ENCODE measurements around the gene EEF1AKMT4.
A peak's percentile ranks its signal among the peaks of the same experiment; 100 is the strongest.

Gene EEF1AKMT4

DNA sequence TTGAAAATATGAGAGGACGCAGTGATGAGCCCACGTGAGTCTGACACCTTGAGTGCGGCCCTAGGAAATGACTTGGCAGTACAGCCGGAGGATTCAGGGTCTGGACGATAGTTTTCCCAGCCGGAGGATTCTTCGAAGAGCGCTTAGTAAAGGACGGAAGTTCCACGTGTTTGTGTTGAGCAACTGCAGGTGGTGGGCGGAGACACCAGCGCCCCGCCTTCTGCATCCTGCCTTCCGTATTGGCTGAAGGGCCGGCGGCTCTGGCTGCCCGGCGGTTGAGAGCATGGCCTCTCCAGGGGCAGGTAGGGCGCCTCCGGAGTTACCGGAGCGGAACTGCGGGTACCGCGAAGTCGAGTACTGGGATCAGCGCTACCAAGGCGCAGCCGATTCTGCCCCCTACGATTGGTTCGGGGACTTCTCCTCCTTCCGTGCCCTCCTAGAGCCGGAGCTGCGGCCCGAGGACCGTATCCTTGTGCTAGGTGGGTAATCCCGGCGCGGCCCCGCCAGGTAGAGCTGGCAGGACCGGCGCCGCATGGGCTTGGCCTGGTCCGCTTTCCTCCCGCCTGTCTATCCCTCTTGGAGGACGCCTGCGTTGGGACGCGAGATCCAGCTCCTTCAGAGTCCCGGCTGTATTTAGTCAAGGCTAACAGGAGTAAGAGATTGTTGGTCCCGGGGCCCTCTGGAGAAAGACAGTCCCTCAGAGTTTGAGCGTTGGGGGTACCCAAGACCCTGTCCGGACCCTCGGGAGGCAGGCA lies at the start of gene EEF1AKMT4:
Gene EEF1AKMT4, plus strand, starts transcription at position 261 of the 755 bp plus-strand sequence. Its CDS starts 23 bp downstream, at position 284.
- Mint-ChIP-seq H3K27ac (peak within 1 kb of the TSS; percentile 98), H3K36me3 (peaks cover 9% of the 10 kb centered on the region), H3K27me3 (no peaks in the 10 kb centered on the region), H3K4me1 (peaks cover 27% of the 10 kb centered on the region), H3K4me3 (peak within 1 kb of the TSS; percentile 90), H3K9me3 (no peaks in the 10 kb centered on the region)
- CTCF ChIA-PET, result interaction anchor here (0.7 to 1.4 kb wide), 16 partner anchors 9 to 365 kb away, joined by 3 to 26 read pairs (median 3); partner anchors contain the start of gene PARL
- DNase-seq, result peak; percentile 98

DNA sequence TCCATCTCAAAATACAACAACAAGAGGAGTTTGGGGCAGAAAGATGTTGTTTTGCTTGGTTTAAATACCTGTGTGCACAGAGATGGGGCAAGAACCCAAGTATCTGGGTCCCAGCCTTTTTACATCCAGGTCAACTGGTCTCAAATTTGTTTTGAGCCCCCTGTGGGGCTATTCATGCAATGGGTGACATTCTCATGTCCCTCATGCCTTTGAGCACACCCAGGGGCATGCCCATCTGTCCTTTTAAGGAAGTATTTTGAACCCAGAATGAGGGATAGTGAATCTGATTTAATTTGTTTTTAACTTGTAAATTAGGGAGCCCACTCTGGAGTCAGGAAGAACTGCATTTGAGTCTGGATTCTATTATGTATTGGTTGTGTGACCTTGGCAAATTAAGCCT lies 48.6 kb upstream of the EEF1AKMT4 start:
- Mint-ChIP-seq H3K4me3 (no peak overlapping the region), H3K27ac (no peak overlapping the region), H3K36me3 (no peaks in the 10 kb centered on the region), H3K27me3 (peaks cover 16% of the 10 kb centered on the region), H3K9me3 (no peaks in the 10 kb centered on the region), H3K4me1 (no peaks in the 10 kb centered on the region)
- no peak for DNase-seq
- CTCF ChIA-PET, result no interaction called here

DNA sequence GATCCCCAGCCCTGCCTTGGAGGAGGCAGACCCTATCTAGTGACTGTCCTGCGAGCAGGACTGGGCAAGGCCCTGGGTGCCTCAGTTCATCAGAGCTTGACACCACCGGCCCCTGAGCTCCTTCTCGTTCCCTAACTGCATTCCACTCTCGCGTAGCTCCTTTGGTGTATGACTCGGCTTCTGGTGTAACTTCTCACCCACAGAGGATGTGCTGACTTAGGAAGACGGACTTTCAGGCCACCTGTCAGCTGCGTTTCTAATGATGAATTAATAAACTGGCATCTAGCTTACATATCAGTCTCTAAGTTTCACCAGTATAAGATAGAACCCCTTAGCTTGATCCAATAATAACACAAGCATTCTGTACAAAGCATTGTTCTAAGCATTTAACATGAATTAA lies 45.9 kb upstream of the EEF1AKMT4 start:
- H3K27me3 Mint-ChIP-seq, result peaks cover 30% of the 10 kb centered on the region
- DNase-seq, result no peak
- no peaks in the 10 kb centered on the region for H3K9me3 Mint-ChIP-seq
- no peaks in the 10 kb centered on the region for H3K36me3 Mint-ChIP-seq
- no peak overlapping the region for H3K4me3 Mint-ChIP-seq
- CTCF ChIA-PET, result interaction anchor here (1.0 kb wide), 1 partner anchor 24 kb away, joined by 5 read pairs; no protein-coding TSS in a partner anchor
- no peaks in the 10 kb centered on the region for H3K4me1 Mint-ChIP-seq
- H3K27ac Mint-ChIP-seq, result no peak overlapping the region

DNA sequence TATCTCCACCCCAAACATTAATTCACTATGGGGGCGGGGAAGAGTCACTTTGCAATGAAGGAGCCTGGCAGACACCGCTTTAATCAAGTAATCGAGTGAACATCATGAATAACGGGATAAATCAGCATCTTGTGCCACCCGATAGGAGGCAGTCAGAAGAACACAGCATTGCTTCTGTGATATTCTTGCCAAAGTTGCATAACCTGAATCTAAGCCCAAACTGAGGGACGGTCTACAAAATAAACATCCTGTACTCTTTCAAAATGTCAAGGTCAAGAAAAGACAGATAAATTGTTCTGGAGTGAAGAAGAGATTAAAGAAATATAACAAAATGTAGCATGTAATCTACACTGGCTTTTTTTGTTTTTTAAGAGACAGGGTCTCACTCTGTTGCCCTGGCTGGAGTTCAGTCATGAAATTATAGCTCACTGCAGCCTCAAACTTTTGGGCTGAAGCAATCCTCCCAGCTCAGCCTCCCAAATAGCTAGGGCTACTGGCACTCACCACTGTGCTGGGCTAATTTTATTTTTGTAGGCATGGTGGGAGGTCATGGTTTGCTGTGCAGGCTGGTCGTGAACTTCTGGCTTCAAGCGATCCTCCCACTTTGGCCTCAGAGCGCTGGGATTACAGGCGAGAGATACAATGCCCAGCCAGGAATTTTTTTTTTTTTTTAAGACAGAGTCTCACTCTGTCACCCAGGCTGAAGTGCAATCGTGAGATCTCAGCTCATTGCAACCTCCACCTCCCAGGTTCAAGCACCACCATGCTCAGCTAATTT lies 40.1 kb upstream of the EEF1AKMT4 start:
- no peak overlapping the region for H3K27ac Mint-ChIP-seq
- peaks cover 24% of the 10 kb centered on the region for H3K27me3 Mint-ChIP-seq
- CTCF ChIA-PET, result interaction anchor here (2.8 kb wide), 1 partner anchor 19 kb away, joined by 13 read pairs; no protein-coding TSS in a partner anchor

DNA sequence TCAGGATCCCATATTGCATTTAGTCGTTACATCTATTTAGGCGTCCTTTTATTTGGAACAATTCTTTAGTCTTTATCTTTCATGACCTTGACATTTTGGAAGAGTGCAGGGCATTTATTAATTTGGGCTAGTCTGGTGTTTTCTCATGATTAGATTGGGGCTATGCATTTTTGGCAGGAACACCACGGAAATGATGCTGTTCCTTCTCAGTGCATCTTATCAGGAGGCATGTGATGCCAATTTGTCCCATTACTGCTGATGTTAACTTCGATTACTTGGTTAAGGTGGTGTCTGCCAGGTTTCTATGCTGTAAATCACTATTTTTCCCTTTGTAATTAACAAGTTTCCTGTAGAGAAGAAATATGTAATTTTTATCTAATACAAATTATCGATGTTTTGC lies 38.2 kb upstream of the EEF1AKMT4 start:
- Mint-ChIP-seq H3K4me1 (no peaks in the 10 kb centered on the region), H3K4me3 (no peak overlapping the region), H3K36me3 (no peaks in the 10 kb centered on the region), H3K27me3 (peaks cover 22% of the 10 kb centered on the region), H3K27ac (no peak overlapping the region), H3K9me3 (no peaks in the 10 kb centered on the region)
- DNase-seq, result no peak
- CTCF ChIA-PET, result interaction anchor here (2.8 kb wide), 1 partner anchor 17 kb away, joined by 13 read pairs; no protein-coding TSS in a partner anchor

More for the DNA sequence above, 40.1 kb upstream of the EEF1AKMT4 start:
- no peaks in the 10 kb centered on the region for H3K4me1 Mint-ChIP-seq
- H3K4me3 Mint-ChIP-seq, result no peak overlapping the region
- no peak for DNase-seq
- H3K36me3 Mint-ChIP-seq, result no peaks in the 10 kb centered on the region
- no peaks in the 10 kb centered on the region for H3K9me3 Mint-ChIP-seq

DNA sequence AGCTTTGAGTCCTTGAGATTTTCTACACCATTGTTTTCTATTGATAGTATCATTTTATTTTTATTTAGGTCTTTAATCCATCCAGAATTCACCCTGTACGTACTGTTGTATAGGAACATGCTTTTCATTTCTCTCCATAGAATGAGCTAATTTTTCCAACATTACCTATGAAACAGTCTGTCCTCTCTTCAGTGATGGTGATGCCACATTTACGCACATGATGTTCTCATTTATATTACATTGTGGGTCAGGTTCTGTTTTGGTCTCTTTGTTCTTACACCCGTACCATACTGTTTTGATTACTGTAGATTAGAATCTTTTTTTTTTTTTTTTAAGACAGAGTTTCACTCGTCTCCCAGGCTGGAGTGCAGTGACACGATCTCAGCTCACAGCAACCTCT lies 37.8 kb upstream of the EEF1AKMT4 start:
- Mint-ChIP-seq H3K36me3 (no peaks in the 10 kb centered on the region), H3K27ac (no peak overlapping the region), H3K27me3 (peaks cover 18% of the 10 kb centered on the region), H3K4me1 (no peaks in the 10 kb centered on the region), H3K4me3 (no peak overlapping the region), H3K9me3 (no peaks in the 10 kb centered on the region)
- DNase-seq, result no peak
- CTCF ChIA-PET, result interaction anchor here (2.8 kb wide), 1 partner anchor 16 kb away, joined by 13 read pairs; no protein-coding TSS in a partner anchor

DNA sequence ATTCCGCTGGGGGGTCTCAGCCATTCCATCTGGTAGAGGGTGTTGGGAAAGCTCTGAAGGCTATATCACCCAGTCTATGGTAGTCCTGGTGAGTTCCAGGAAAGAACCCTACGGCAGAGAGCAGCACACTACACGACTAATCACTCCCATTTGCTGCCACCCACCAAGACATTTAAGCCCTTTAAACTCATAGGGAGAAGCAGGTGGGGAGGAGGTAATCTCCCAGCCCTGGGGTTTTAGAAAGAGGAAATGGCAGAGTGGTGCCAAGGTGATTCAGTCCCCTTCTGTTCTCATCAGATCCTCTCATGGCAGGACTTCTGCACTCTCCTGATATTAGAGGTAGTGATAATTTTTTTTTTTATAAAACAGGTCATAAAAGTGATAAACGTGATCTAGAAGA lies 30.7 kb upstream of the EEF1AKMT4 start:
- Mint-ChIP-seq H3K27me3 (peaks cover 4% of the 10 kb centered on the region), H3K27ac (no peak overlapping the region), H3K36me3 (no peaks in the 10 kb centered on the region), H3K4me3 (no peak overlapping the region), H3K4me1 (no peaks in the 10 kb centered on the region), H3K9me3 (no peaks in the 10 kb centered on the region)
- CTCF ChIA-PET, result interaction anchor here (1.5 kb wide), 1 partner anchor 8 kb away, joined by 5 read pairs; no protein-coding TSS in a partner anchor
- DNase-seq, result no peak

DNA sequence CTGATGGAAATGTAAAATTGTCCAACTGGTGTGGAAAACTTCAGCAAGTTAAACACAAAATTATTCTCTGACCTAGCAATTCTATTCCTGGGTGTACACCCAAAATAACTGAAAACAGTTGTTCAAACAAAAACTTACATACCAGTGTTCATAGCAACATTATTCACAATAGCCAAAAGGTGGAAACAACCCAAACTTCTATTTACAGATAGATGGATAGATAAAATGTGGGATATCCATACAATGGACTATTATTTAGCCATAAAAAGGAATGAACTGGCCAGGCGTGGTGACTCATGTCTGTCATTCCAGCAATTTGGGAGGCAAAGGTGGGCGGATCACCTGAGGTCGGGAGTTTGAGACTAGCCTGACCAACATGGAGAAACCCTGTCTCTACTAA lies 27.0 kb upstream of the EEF1AKMT4 start:
- H3K9me3 Mint-ChIP-seq, result no peaks in the 10 kb centered on the region
- no peaks in the 10 kb centered on the region for H3K4me1 Mint-ChIP-seq
- no peaks in the 10 kb centered on the region for H3K36me3 Mint-ChIP-seq
- no peak overlapping the region for H3K4me3 Mint-ChIP-seq
- no peak overlapping the region for H3K27ac Mint-ChIP-seq
- peaks cover 31% of the 10 kb centered on the region for H3K27me3 Mint-ChIP-seq
- DNase-seq, result no peak
- CTCF ChIA-PET, result no interaction called here

DNA sequence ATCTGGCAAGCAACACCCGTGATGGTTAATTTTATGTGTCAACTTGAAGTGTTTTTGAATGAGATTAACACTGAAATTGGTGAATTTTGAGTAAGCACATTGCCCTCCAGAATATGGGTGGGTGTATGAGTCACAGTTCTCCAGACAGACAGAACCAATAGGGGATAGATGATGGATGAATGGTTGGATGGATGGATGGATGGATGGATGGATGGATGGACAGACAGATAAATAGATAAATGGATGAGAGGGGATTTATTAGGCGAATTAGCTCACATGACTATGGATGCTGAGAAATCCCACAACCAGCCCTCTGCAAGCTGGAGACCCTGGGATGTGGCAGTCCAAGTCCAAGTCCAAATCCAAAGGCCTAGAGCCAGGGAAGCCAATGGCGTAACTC lies 25.5 kb upstream of the EEF1AKMT4 start:
- no peak overlapping the region for H3K4me3 Mint-ChIP-seq

DNA sequence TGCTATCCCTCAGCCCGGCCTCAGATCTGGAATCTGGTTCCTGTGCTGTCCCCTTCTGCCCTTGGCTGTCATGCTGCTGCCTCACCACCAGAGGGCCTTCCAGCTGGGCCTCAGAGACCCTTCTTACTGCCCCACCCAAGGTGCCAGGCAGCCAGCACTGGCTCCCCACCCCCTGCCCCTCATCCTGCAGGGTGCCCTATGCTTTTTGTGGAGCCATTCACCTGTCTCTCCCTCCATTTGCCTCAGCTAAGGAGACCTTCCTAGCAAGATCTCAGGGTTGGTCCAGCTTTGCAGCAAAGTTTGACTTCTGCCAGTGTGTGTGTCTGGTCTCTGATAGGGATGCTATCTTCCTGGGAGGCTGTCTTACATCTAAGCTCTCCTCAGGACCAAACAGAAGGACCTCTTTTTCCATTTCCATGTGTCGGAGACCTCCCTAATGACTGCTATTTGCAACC lies 22.0 kb upstream of the EEF1AKMT4 start:
- peak; percentile 67 for DNase-seq
- Mint-ChIP-seq H3K27ac (no peak overlapping the region), H3K4me3 (no peak overlapping the region), H3K27me3 (peaks cover 80% of the 10 kb centered on the region), H3K4me1 (peaks cover 9% of the 10 kb centered on the region), H3K9me3 (no peaks in the 10 kb centered on the region), H3K36me3 (no peaks in the 10 kb centered on the region)
- CTCF ChIA-PET, result interaction anchor here (0.7 to 5.1 kb wide), 42 partner anchors 9 to 1034 kb away, joined by 3 to 58 read pairs (median 4); partner anchors contain the start of genes ALG3, CAMK2N2, DVL3 and EEF1AKMT4

More for the DNA sequence above, 25.5 kb upstream of the EEF1AKMT4 start:
- CTCF ChIA-PET, result no interaction called here
- H3K27ac Mint-ChIP-seq, result no peak overlapping the region
- no peaks in the 10 kb centered on the region for H3K9me3 Mint-ChIP-seq
- H3K4me1 Mint-ChIP-seq, result peaks cover 2% of the 10 kb centered on the region
- DNase-seq, result no peak
- H3K27me3 Mint-ChIP-seq, result peaks cover 45% of the 10 kb centered on the region
- no peaks in the 10 kb centered on the region for H3K36me3 Mint-ChIP-seq

DNA sequence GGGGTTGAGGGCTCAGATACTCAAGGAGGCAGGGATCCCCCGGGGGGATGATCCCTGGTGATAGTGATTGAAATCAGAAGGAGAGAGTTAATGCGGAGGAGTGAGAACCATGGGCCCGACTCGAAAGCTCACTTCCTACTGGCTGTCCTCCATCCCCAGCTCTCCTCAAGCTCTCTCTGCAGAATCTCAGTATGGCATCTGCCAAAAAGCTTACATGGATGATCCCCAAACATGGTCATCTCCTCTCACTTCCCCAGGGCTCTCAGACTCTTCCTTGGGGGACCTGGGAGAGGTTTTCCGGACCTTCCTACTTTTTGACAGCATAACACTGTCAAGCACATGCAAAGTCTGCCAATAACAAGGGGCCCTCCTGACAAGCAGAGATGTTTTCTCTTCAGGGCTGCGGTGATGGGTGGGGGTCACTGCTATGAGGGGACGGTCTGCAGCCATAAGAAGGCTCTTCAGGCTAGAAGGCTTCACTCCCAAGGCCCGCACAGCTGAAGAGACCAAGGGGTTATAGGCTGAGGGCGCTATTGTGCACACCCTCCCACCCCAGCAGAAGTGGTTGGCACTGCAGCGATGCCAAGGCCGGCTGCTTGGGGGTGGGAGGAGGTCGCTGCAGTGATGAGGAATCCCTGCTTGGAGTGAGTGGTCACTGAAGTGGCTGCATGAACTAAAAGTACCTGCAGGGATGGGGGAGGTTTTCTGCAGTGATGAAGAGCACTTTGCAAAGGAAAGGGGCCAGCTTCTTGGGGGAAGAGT lies 20.9 kb upstream of the EEF1AKMT4 start:
- H3K9me3 Mint-ChIP-seq, result no peaks in the 10 kb centered on the region
- peak overlapping the region; percentile 53 for H3K4me3 Mint-ChIP-seq
- no peak for DNase-seq
- H3K27me3 Mint-ChIP-seq, result peaks cover 90% of the 10 kb centered on the region
- CTCF ChIA-PET, result interaction anchor here (0.8 to 5.1 kb wide), 26 partner anchors 11 to 1035 kb away, joined by 3 to 58 read pairs (median 6); partner anchors contain the start of genes ALG3, CAMK2N2 and EEF1AKMT4
- no peaks in the 10 kb centered on the region for H3K36me3 Mint-ChIP-seq
- no peak overlapping the region for H3K27ac Mint-ChIP-seq
- H3K4me1 Mint-ChIP-seq, result peaks cover 9% of the 10 kb centered on the region

DNA sequence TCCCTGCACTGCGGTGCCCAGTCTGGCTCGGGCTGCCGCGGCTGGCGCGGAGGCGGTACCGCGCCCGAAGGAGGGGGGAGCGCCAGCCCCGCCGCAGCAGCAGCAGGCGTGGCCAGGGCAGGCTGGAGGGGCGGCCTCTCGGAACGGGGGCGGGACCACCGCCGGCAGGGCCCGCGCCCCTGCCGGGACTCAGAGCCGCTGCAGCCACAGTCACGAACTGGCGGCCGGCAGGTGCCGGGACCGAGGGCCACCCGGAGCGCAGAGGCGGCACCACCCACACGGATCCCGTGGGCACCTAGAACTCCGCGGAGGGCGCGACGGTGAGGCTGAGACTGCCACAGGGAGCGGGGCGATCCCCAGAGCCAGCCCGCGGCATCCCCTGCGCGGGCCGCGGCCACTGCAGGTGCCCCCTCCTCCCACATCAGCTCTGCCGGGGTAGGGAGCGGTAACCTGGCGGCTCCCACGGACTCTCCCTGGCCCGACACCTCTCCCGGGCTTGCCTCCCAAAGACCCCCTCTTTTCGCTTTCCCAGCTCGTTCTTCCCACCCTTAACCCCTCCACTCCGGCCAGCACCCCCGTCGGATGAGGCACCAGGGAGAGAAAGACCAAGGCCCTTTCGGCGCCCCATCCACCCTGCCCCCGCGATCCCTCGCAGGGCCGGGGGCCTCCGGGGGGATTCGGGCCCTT lies 19.9 kb upstream of the EEF1AKMT4 start, which contains the start of gene VWA5B2:
Gene VWA5B2, plus strand, starts transcription at position 192 of the 687 bp plus-strand sequence. CDS start 944 bp downstream, outside the sequence.
- H3K27me3 Mint-ChIP-seq, result peaks cover 93% of the 10 kb centered on the region
- peak within 1 kb of the TSS; percentile 53 for H3K4me3 Mint-ChIP-seq
- peaks cover 9% of the 10 kb centered on the region for H3K4me1 Mint-ChIP-seq
- DNase-seq, result peak; percentile 74
- CTCF ChIA-PET, result interaction anchor here (0.9 to 5.1 kb wide), 4 partner anchors 10 to 142 kb away, joined by 3 to 58 read pairs (median 13); no protein-coding TSS in a partner anchor
- H3K9me3 Mint-ChIP-seq, result no peaks in the 10 kb centered on the region
- no peaks in the 10 kb centered on the region for H3K36me3 Mint-ChIP-seq
- no peak within 1 kb of the TSS for H3K27ac Mint-ChIP-seq

DNA sequence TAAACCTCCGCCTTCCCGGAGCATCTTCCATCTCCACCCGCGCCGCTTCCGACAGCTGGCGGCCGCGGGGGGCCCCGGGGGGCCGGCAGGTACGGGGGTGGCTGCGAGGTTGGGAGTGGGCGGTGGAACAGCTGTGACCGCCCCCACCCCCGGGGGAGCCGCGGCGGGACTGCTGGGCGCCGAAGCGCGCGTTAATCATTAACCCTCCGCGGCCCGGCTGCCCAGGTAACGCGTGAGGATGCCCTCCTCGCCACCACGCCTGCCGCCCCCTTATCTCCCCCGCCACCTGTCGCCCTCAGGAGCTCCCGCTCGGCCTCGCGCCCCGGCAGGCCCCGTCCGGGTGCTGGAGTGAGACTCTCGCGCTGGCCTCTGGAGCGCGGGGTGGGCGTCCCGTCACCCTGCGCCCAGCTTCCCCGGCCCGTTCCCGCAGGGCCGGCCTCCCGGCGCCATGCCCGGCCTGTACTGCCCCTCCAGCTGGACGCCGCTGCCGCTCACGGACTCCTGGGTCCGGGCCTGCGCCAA lies 19.3 kb upstream of the EEF1AKMT4 start:
- no peak for DNase-seq
- Mint-ChIP-seq H3K27me3 (peaks cover 93% of the 10 kb centered on the region), H3K27ac (no peak overlapping the region), H3K36me3 (no peaks in the 10 kb centered on the region), H3K4me3 (no peak overlapping the region), H3K9me3 (no peaks in the 10 kb centered on the region), H3K4me1 (peaks cover 9% of the 10 kb centered on the region)
- CTCF ChIA-PET, result interaction anchor here (0.7 to 5.1 kb wide), 3 partner anchors 9 to 62 kb away, joined by 3 to 58 read pairs (median 3); no protein-coding TSS in a partner anchor

Measured in activated naive CD4-positive, alpha-beta T cell treated with anti-CD3 and anti-CD28 coated beads, Interleukin-2, amount 10 ng/mL, durations not matched to agents 7 days and 5 days (primary cell).